ENCODE measurements around the gene NFYB. TPM values are rescaled to one million over a fixed set of nuclear protein-coding genes. Genes with fewer than 3 reads are reported as not detected.
"Not testable (repeated sequence)": the region's sequence is repeated elsewhere in the genome, so short reads cannot be mapped to it uniquely, and the experiment has no call there.

Gene NFYB
- total RNA-seq, 1 donor from 2014 or later, result 48.0 TPM

- not testable (repeated sequence) for DNase-seq
These were observed 23.0 kb downstream of the NFYB start for GRCh38 chr12:104114834-104115586.

GRCh38 chr12:104109446-104110271 is 28.4 kb downstream of the NFYB start:
- DNase-seq, result no peak

GRCh38 chr12:104108755-104109445 is 29.1 kb downstream of the NFYB start:
- peak; percentile 76 for DNase-seq

GRCh38 chr12:104106965-104107364 is 31.0 kb downstream of the NFYB start:
- no peak for DNase-seq

GRCh38 chr12:104105461-104105860 is 32.5 kb downstream of the NFYB start:
- DNase-seq, result no peak

- no peak for DNase-seq
These were observed 40.1 kb downstream of the NFYB start for GRCh38 chr12:104097954-104098353.

GRCh38 chr12:104095289-104095688 is 42.7 kb downstream of the NFYB start:
- DNase-seq, result no peak

- DNase-seq, result no peak
These were observed 43.7 kb downstream of the NFYB start for GRCh38 chr12:104094284-104094683.

GRCh38 chr12:104091136-104091535 is 46.9 kb downstream of the NFYB start:
- DNase-seq, result no peak

GRCh38 chr12:104090685-104091084 is 47.3 kb downstream of the NFYB start:
- DNase-seq, result no peak

- DNase-seq, result no peak
These were observed 54.1 kb downstream of the NFYB start for GRCh38 chr12:104083769-104084475.

- DNase-seq, result no peak
These were observed 57.2 kb downstream of the NFYB start for GRCh38 chr12:104080764-104081163.

- DNase-seq, result no peak
These were observed 59.0 kb downstream of the NFYB start for GRCh38 chr12:104079024-104079423.

- no peak for DNase-seq
These were observed 64.3 kb downstream of the NFYB start for GRCh38 chr12:104073699-104074098.

- no peak for DNase-seq
These were observed 65.9 kb downstream of the NFYB start for GRCh38 chr12:104072099-104072498.

Small RNAs within 50 kb of the gene (small RNA-seq; reads per million reads assigned to genes)
- not detected for gene RNA5SP370

Other genes with a start within 250 kb of the NFYB start
- gene HSP90B1, start 207.8 kb downstream of the NFYB start, total RNA-seq, result 131 TPM
- 61.1 TPM for gene TDG, start 172.3 kb downstream of the NFYB start, total RNA-seq
- gene GLT8D2, start 88.0 kb downstream of the NFYB start, total RNA-seq, result 13.9 TPM
- gene HCFC2, start 73.7 kb downstream of the NFYB start, total RNA-seq, result 84.4 TPM
- gene TXNRD1, start 77.6 kb upstream of the NFYB start, total RNA-seq, result 102 TPM
- gene EID3, start 165.5 kb upstream of the NFYB start, total RNA-seq, result 5.5 TPM

All from occipital lobe (tissue), 3 donors.